H9 (cell line): ENCODE results near the gene ENTR1. TPM values are rescaled to one million over a fixed set of nuclear protein-coding genes. Genes with fewer than 3 reads are reported as not detected.

Experiments
- DNase-seq: peaks from one replicate; pipeline ENCODE4 v3.0.0-alpha.2; 2017
- H2AFZ ChIP-seq: one replicate; pipeline ENCODE4 v1.6.1; 2013; ENCODE audit warnings: mild to moderate bottlenecking, low read length, control low read depth, moderate library complexity
- H2AK5ac ChIP-seq: 2 replicates; pipeline ENCODE4 v1.6.1; 2013; ENCODE audit warnings: low read length, control low read depth, mixed read lengths; ENCODE audit not compliant: insufficient read length
- H2BK120ac ChIP-seq: one replicate; pipeline ENCODE4 v1.6.1; 2013; ENCODE audit warnings: low read depth, mild to moderate bottlenecking, low read length, control low read depth, inconsistent platforms; ENCODE audit not compliant: poor library complexity, severe bottlenecking
- H2BK12ac ChIP-seq: 2 replicates; pipeline ENCODE4 v1.6.1; 2013; ENCODE audit warnings: low read length, control low read depth, mixed read lengths, low read depth; ENCODE audit not compliant: insufficient read length
- H2BK15ac ChIP-seq: 2 replicates; pipeline ENCODE4 v1.6.1; 2013; ENCODE audit warnings: low read depth, low read length, control low read depth
- H2BK20ac ChIP-seq: one replicate; pipeline ENCODE4 v1.6.1; 2013; ENCODE audit warnings: low read depth, mild to moderate bottlenecking, low read length, control low read depth, inconsistent platforms; ENCODE audit not compliant: poor library complexity, severe bottlenecking
- H2BK5ac ChIP-seq: 2 replicates; pipeline ENCODE4 v1.6.1; 2013; ENCODE audit warnings: low read length, control low read depth, mixed read lengths; ENCODE audit not compliant: insufficient read length
- H3K14ac ChIP-seq: 2 replicates; pipeline ENCODE4 v1.6.1; 2013; ENCODE audit warnings: low read length, control low read depth; ENCODE audit not compliant: insufficient read depth
- H3K18ac ChIP-seq: 2 replicates; pipeline ENCODE4 v1.6.1; 2013; ENCODE audit warnings: low read depth, mild to moderate bottlenecking, mixed read lengths, low read length, control low read depth; ENCODE audit not compliant: insufficient read length
- H3K23ac ChIP-seq: 2 replicates; pipeline ENCODE4 v1.6.1; 2013; ENCODE audit warnings: low read length, control low read depth, mixed read lengths, low read depth; ENCODE audit not compliant: insufficient read length
- H3K23me2 ChIP-seq: 2 replicates; pipeline ENCODE4 v1.6.1; 2013; ENCODE audit warnings: low read depth, mild to moderate bottlenecking, mixed read lengths, low read length, control low read depth; ENCODE audit not compliant: insufficient read length, poor library complexity, severe bottlenecking
- H3K27ac ChIP-seq: 2 replicates; pipeline ENCODE4 v1.5.1; 2013; ENCODE audit warnings: low read length, control low read depth, mixed read lengths, low read depth; ENCODE audit not compliant: insufficient read length
- H3K27me3 ChIP-seq: 2 replicates; pipeline ENCODE4 v1.6.1; 2013; ENCODE audit warnings: low read length, control low read depth, inconsistent platforms; ENCODE audit not compliant: insufficient read depth
- H3K4ac ChIP-seq: 2 replicates; pipeline ENCODE4 v1.6.1; 2013; ENCODE audit warnings: low read depth, mild to moderate bottlenecking, control low read depth, inconsistent platforms, low read length, moderate library complexity
- H3K4me1 ChIP-seq: 2 replicates; pipeline ENCODE4 v1.6.1; 2013; ENCODE audit warnings: low read length, control low read depth, inconsistent platforms; ENCODE audit not compliant: insufficient read depth
- H3K4me2 ChIP-seq: 2 replicates; pipeline ENCODE4 v1.6.1; 2013; ENCODE audit warnings: low read length, control low read depth, mixed read lengths; ENCODE audit not compliant: insufficient read length, insufficient read depth
- H3K56ac ChIP-seq: 2 replicates; pipeline ENCODE4 v1.6.1; 2013; ENCODE audit warnings: low read depth, mild to moderate bottlenecking, mixed read lengths, low read length, control low read depth; ENCODE audit not compliant: insufficient read length
- H3K79me1 ChIP-seq: 2 replicates; pipeline ENCODE4 v1.6.1; 2013; ENCODE audit warnings: low read depth, mild to moderate bottlenecking, moderate library complexity, low read length, control low read depth, inconsistent platforms; ENCODE audit not compliant: insufficient read depth, poor library complexity, severe bottlenecking
- H3K79me2 ChIP-seq: 2 replicates; pipeline ENCODE4 v1.6.1; 2013; ENCODE audit warnings: low read length, control low read depth, inconsistent platforms; ENCODE audit not compliant: insufficient read depth
- H3K9ac ChIP-seq: 2 replicates; pipeline ENCODE4 v1.6.1; 2013; ENCODE audit warnings: low read length, control low read depth, mixed read lengths; ENCODE audit not compliant: insufficient read length; ENCODE audit errors: extremely low read depth
- H3K9me3 ChIP-seq: one replicate; pipeline ENCODE4 v1.6.1; 2013; ENCODE audit warnings: low read depth, low read length, inconsistent platforms; ENCODE audit not compliant: control insufficient read depth
- H3T11ph ChIP-seq: one replicate; pipeline ENCODE4 v1.6.1; 2013; ENCODE audit warnings: mild to moderate bottlenecking, low read length, control low read depth, inconsistent platforms
- H4K20me1 ChIP-seq: one replicate; pipeline ENCODE4 v1.6.1; 2013; ENCODE audit not compliant: control insufficient read depth, insufficient read length, insufficient read depth
- H4K5ac ChIP-seq: 2 replicates; pipeline ENCODE4 v1.6.1; 2013; ENCODE audit warnings: low read depth, mild to moderate bottlenecking, mixed read lengths, low read length, control low read depth; ENCODE audit not compliant: insufficient read length
- H4K8ac ChIP-seq: replicated peaks from 2 replicates; pipeline ENCODE4 v1.6.1; 2013; ENCODE audit warnings: low read length, control low read depth, mixed read lengths, low read depth; ENCODE audit not compliant: insufficient read length
- H4K91ac ChIP-seq: 2 replicates; pipeline ENCODE4 v1.6.1; 2013; ENCODE audit warnings: low read depth, mild to moderate bottlenecking, moderate library complexity, mixed read lengths, low read length, control low read depth; ENCODE audit not compliant: insufficient read length
- H3K27ac Mint-ChIP-seq, 3 experiments: 2 replicates in 2 of 3; 3 replicates in 1 of 3; pipeline ENCODE4 v1.8.0; 2020 to 2021; ENCODE audit warnings: mixed read lengths in 3 of 3, mild to moderate bottlenecking in 1 of 3, moderate library complexity in 1 of 3
- H3K27me3 Mint-ChIP-seq: 2 replicates; pipeline ENCODE4 v1.8.0; 2021; ENCODE audit warnings: low read depth, mild to moderate bottlenecking, moderate library complexity, mixed read lengths
- H3K36me3 Mint-ChIP-seq, 3 experiments: 2 replicates in 2 of 3; 3 replicates in 1 of 3; pipeline ENCODE4 v1.8.0; 2020 to 2021; ENCODE audit warnings: low read depth in 3 of 3, mixed read lengths in 3 of 3; ENCODE audit not compliant: insufficient read depth in 1 of 3
- H3K4me1 Mint-ChIP-seq, 2 experiments: 2 replicates each; pipeline ENCODE4 v1.8.0; 2020; ENCODE audit warnings: mixed read lengths in 2 of 2
- H3K4me3 Mint-ChIP-seq, 2 experiments: 2 replicates in 1 of 2; 3 replicates in 1 of 2; pipeline ENCODE4 v1.8.0; 2020 to 2021; ENCODE audit warnings: mild to moderate bottlenecking in 2 of 2, mixed read lengths in 2 of 2, moderate library complexity in 1 of 2
- H3K9me3 Mint-ChIP-seq, 2 experiments: 2 replicates in 1 of 2; 3 replicates in 1 of 2; pipeline ENCODE4 v1.8.0; 2020; ENCODE audit warnings: mild to moderate bottlenecking in 2 of 2, mixed read lengths in 2 of 2, moderate library complexity in 1 of 2
- CTCF ChIP-seq: fragments of 200-600 bp; sonication (generic); conservative IDR thresholded peaks from 3 replicates; pipeline ENCODE4 v1.8.0; 2021; ENCODE audit warnings: antibody characterized with exemption, mild to moderate bottlenecking
- WGBS: extraction: QIAGEN DNeasy Blood & Tissue Kit; methylation state at CpG from one replicate; pipeline ENCODE4 v1.1.7; 2013; ENCODE audit warnings: missing lambda C conversion rate, low lambda C conversion rate, mixed read lengths; ENCODE audit not compliant: insufficient read length; ENCODE audit errors: extremely low coverage; 5-methylcytosine and 5-hydroxymethylcytosine counted together
- total RNA-seq: library from RNA; stranded (reverse); gene quantifications from 2 replicates; pipeline ENCODE4 v1.2.1, GENCODE V29; 2021

Gene ENTR1
- total RNA-seq, 1 experiment from 2014 or later, result 108 TPM

GRCh38 chr9:136355616-136356557, 54.5 kb downstream of the ENTR1 start:
- no peak overlapping the region for H3K56ac ChIP-seq
- no peak overlapping the region for H2AK5ac ChIP-seq
- Mint-ChIP-seq H3K27me3 (no peaks in the 10 kb centered on the region), H3K27ac (no peak overlapping the region), H3K4me1 (no peaks in the 10 kb centered on the region; a peak in 1 of 4 replicates), H3K9me3 (no peaks in the 10 kb centered on the region), H3K4me3 (no peak overlapping the region), H3K36me3 (peaks cover 0 to 3% (median 0%) of the 10 kb centered on the region in 3 experiments; a peak in 1 of 7 replicates)
- no peak overlapping the region for H3K4me2 ChIP-seq
- no peak for DNase-seq
- no peak overlapping the region for H2BK5ac ChIP-seq
- no peaks in the 10 kb centered on the region for H4K20me1 ChIP-seq
- WGBS, result no CpG with 5 or more reads among the region's 54 CpGs
- H4K5ac ChIP-seq, result no peak overlapping the region
- H4K8ac ChIP-seq, result no peak overlapping the region
- no peaks in the 10 kb centered on the region for H3K79me2 ChIP-seq
- H2BK120ac ChIP-seq, result no peak overlapping the region
- no peaks in the 10 kb centered on the region for H3K79me1 ChIP-seq
- H2AFZ ChIP-seq, result no peak overlapping the region
- no peak overlapping the region for H2BK15ac ChIP-seq
- no peaks in the 10 kb centered on the region for H3K23me2 ChIP-seq
- H3K27ac ChIP-seq, result no peak overlapping the region
- H3K23ac ChIP-seq, result no peak overlapping the region
- no peak overlapping the region for H2BK20ac ChIP-seq
- no peak overlapping the region for H4K91ac ChIP-seq
- no peaks in the 10 kb centered on the region for H3K9me3 ChIP-seq
- H3K4me1 ChIP-seq, result no peaks in the 10 kb centered on the region
- no peak overlapping the region for H3K9ac ChIP-seq
- H3K27me3 ChIP-seq, result no peaks in the 10 kb centered on the region
- H3K14ac ChIP-seq, result no peak overlapping the region
- TF ChIP-seq CTCF, result no peak
- no peak overlapping the region for H2BK12ac ChIP-seq
- H3K4ac ChIP-seq, result no peak overlapping the region
- H3K18ac ChIP-seq, result no peak overlapping the region
- no peak overlapping the region for H3T11ph ChIP-seq
